WI38 (cell line): ENCODE results near the gene CDH15.

Experiments used
- H3K4me3 ChIP-seq: 2 replicates; pipeline ENCODE4 v1.5.1; 2011; ENCODE audit warnings: low read depth, mild to moderate bottlenecking, control low read depth, low read length
- TF ChIP-seq, protein P1 (sequence below): IDR thresholded peaks from 2 replicates; pipeline ENCODE4 v1.5.1; 2012; ENCODE audit warnings: low read depth, mild to moderate bottlenecking, control low read depth, low read length

Gene CDH15

DNA sequence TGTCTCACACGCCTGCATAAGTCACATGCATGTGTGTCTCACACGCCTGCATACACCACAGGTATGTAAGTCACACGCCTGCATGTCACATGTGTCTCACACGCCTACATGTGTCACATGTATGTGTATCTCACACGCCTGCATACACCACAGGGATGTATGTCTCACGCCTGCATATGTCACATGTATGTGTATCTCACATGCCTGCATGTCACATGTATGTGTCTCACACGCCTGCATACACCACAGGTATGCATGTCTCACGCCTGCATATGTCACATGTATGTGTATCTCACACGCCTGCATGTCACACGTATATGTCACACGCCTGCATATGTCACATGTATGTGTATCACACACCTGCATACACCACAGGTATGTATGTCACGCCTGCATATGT is 13.8 kb upstream of the CDH15 start:
- H3K4me3 ChIP-seq = no peak overlapping the region
- TF ChIP-seq, protein P1, sequence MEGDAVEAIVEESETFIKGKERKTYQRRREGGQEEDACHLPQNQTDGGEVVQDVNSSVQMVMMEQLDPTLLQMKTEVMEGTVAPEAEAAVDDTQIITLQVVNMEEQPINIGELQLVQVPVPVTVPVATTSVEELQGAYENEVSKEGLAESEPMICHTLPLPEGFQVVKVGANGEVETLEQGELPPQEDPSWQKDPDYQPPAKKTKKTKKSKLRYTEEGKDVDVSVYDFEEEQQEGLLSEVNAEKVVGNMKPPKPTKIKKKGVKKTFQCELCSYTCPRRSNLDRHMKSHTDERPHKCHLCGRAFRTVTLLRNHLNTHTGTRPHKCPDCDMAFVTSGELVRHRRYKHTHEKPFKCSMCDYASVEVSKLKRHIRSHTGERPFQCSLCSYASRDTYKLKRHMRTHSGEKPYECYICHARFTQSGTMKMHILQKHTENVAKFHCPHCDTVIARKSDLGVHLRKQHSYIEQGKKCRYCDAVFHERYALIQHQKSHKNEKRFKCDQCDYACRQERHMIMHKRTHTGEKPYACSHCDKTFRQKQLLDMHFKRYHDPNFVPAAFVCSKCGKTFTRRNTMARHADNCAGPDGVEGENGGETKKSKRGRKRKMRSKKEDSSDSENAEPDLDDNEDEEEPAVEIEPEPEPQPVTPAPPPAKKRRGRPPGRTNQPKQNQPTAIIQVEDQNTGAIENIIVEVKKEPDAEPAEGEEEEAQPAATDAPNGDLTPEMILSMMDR = no peak

DNA sequence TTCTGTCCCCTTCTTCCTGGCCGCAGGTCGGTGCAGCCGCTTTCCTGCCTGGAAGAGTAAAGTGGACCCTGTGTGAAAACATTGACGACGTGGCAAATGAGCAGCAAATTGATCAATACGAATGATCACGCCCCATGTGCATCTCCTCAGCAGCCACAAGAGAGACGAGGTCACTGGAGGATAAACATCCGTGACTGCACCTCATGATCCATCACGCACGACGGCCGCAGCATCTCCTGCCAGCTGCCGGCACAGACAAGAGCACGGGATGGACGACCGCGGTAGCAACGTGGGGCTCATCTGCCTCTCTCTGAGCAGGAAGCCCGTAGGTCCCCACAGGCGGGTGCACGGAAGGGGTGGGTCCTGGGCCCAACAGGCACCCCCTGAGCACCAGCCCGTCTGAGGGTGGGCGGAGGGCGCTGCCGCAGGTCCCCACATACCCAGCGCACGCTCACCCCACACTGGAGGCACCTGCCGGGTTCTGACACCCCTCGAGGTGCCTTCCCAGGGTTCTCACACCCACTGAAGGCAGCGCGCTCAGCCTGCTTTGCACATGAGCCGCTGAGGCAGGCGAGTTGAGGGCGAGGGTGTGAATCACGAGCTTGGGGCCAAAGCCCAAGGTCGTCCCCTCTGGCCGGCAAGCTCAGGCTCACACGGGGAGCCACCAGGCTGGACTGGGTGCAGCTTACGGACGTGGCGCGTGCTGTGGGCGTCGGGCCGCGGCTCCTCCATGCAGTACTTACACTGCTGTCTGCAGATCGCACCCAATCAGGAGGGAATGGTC is 12.3 kb upstream of the CDH15 start:
- no peak overlapping the region for H3K4me3 ChIP-seq
- TF ChIP-seq, protein P1 = no peak

DNA sequence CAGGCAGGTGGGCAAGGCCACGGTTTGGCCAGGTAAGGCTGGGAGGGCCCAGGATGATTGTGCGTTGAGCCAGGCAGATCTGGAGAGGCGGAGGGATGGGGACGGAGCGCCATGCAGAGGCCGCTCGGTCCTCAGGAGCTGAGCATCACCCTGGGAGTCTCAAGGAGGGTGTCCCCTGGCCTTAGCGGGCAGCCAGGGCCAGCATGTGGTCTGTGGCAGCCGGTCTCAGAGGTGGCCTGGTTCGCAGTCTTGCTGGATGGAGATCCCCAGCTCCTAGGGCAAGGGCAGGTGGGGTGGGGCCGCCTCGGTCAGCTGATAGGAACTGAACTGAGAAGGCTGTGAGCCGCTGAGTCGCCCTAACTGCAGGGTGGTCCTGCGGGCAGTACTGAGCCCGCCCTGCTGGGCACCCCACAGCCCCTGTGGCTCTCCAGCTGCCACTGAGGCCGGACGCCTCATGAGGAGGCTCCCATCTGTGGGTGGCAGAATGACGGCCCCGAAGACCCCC is 11.6 kb upstream of the CDH15 start:
- no peak overlapping the region for H3K4me3 ChIP-seq

DNA sequence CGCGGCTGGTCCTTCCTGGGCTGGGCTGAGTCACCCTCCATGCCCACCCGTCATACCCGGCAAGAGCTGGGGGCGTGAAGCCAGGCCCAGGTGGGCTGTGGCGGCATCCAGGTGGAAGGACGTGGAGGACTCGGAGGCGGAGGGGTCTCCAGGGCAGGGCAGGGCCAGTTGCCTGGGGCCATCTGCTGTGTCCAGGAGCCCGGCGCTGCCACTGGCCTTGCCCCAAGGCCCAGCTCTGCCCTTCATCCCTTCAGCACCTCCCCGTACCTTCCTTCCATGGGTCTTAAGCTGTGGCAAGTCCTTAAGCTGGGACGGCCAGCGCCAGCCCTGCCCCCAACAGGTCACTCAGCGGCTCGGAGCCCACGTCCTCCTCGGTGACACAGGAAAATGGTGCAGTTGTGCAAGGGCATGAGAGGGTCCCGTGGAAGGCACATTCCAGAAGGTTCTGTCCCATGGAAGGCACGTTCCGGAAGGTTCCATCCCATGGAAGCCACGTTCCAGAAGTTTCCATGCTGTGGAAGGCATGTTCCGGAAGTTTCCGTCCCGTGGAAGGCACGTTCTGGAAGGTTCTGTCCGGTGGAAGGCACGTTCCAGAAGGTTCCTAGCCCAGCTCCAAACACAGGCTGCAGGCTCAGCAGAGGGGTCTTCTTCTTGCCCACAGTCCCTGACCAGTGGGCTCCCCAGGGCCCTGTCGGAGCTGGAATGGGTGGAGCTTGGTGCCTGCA is 10.4 kb upstream of the CDH15 start:
- TF ChIP-seq, protein P1 = no peak
- no peak overlapping the region for H3K4me3 ChIP-seq

More for the DNA sequence above, 11.6 kb upstream of the CDH15 start:
- TF ChIP-seq, protein P1 = no peak

DNA sequence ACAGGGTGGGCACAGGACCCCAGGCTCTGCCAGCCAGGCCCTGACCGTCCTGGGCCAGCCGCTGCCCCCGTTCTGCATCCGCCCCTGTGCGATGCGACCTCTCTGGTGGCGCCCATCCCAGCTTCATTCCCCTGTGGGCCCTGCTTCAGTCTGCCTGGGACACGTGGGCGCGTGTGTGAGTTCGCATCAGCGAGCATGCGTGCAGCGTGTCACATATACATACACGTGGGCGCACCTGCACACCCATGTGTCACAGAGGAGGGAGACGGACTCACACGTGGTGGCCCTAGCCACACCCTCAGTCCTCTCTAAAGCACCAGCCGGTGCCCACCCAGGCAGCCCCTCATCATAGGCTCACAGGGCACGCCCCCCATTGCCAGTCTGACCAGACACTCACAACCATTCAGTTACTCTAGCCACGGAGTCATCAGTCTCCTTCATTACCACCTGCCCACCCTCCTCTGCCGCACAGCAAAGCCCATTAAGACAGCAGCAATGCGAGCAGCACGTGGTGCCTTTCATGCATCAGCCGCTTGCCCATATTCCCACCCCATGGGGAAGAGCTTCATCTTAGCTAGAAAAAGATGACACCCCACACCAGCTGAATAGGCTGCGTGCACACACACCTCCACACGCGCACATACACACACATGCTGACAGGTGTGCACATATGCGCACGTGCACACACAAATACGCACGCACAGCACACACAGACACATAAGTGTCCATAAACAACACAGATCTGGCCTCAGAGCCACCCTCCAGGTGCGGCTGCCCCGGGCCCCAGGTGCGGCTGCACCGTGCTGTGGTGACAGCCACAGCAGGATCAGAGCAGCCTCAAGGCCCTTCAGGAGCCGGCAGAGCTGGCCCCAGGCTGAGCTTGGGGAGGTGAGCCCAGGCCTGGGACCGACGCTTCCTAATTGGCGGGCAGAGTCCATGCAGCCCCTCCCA is 9.5 kb upstream of the CDH15 start:
- TF ChIP-seq, protein P1 = no peak
- no peak overlapping the region for H3K4me3 ChIP-seq

DNA sequence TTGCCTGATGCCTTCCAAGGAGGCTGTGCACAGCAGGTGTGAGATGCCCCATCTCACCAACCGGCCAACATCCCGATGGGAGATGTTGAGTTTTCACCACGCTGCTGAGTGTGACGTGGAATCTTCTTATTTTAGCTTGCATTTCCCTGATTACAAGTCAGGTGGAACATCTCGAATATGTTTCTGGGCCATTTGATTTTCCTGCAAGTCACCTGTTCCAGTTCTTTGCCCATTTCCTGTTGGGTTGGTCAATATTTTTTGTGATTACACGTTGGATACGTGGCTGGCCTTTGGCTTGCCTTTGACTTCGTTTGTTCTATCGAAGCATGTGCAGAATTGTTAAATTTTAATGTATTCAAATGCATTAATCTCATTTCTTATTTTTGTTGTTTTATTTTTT is 8.3 kb upstream of the CDH15 start:
- no peak overlapping the region for H3K4me3 ChIP-seq
- TF ChIP-seq, protein P1 = no peak
